IMR-90 (cell line): ENCODE measurements around the gene SPAM1.

ENCODE experiments used
- BHLHE40 ChIP-seq: fragments of 150-350 bp; IDR thresholded peaks from 2 replicates; pipeline ENCODE4 v1.6.1; 2016; ENCODE audit warnings: mild to moderate bottlenecking, low read depth, low read length
- CEBPB ChIP-seq: IDR thresholded peaks from 2 replicates; pipeline ENCODE4 v1.6.1; 2012; ENCODE audit warnings: low read depth, low read length, improper control_type of control experiment
- CTCF ChIP-seq: conservative IDR thresholded peaks from 2 replicates; pipeline ENCODE4 v1.5.1; 2012; ENCODE audit warnings: mild to moderate bottlenecking, low read depth, low read length, improper control_type of control experiment
- ELK1 ChIP-seq: fragments of 150-350 bp; IDR thresholded peaks from 2 replicates; pipeline ENCODE4 v1.6.1; 2016; ENCODE audit warnings: low read depth, mild to moderate bottlenecking, low read length, moderate library complexity, borderline replicate concordance
- FOS ChIP-seq: fragments of 150-350 bp; IDR thresholded peaks from 2 replicates; pipeline ENCODE4 v1.6.1; 2016; ENCODE audit warnings: low read depth, low read length
- MAFK ChIP-seq: IDR thresholded peaks from 2 replicates; pipeline ENCODE4 v1.6.1; 2012; ENCODE audit warnings: low read depth, low read length, improper control_type of control experiment
- POLR2A ChIP-seq: IDR thresholded peaks from 2 replicates; pipeline ENCODE4 v1.6.1; 2012; ENCODE audit warnings: mild to moderate bottlenecking, low read depth, low read length
- RCOR1 ChIP-seq: IDR thresholded peaks from 2 replicates; pipeline ENCODE4 v1.6.1; 2012; ENCODE audit warnings: mild to moderate bottlenecking, low read length, improper control_type of control experiment; ENCODE audit not compliant: insufficient replicate concordance
- RFX5 ChIP-seq: IDR thresholded peaks from 2 replicates; pipeline ENCODE4 v1.8.0; 2012; ENCODE audit warnings: low read depth, mild to moderate bottlenecking, low read length, moderate library complexity
- USF2 ChIP-seq: fragments of 150-350 bp; IDR thresholded peaks from 2 replicates; pipeline ENCODE4 v1.6.1; 2017; ENCODE audit warnings: mild to moderate bottlenecking, antibody characterized with exemption, low read length, low read depth

GRCh38 chr7:123888192-123888591 is 36.8 kb upstream of the SPAM1 start:
- TF ChIP-seq POLR2A (no peak), CTCF (no peak), FOS (no peak), USF2 (no peak), ELK1 (no peak), CEBPB (no peak), RFX5 (no peak), BHLHE40 (no peak), RCOR1 (no peak), MAFK (no peak)
